Mesenchymal stem cell (in vitro differentiated cells and primary cell): ENCODE measurements around the gene WDR93.

Experiments
- DNase-seq: peaks from one replicate; pipeline ENCODE4 v3.0.0-alpha.2; 2013
- H2AFZ ChIP-seq: one replicate; pipeline ENCODE4 v1.6.1; 2013; ENCODE audit warnings: low read depth, mild to moderate bottlenecking, control low read depth, inconsistent platforms, low read length, moderate library complexity
- H2AK5ac ChIP-seq: 2 replicates; pipeline ENCODE4 v1.6.1; 2013; ENCODE audit warnings: low read length, moderate library complexity, mild to moderate bottlenecking, inconsistent platforms; ENCODE audit not compliant: severe bottlenecking
- H2BK120ac ChIP-seq: one replicate; pipeline ENCODE4 v1.6.1; 2013; ENCODE audit warnings: low read depth, mild to moderate bottlenecking, inconsistent platforms, low read length, moderate library complexity
- H2BK12ac ChIP-seq, 2 experiments: one replicate each; pipeline ENCODE4 v1.6.1; 2013; ENCODE audit warnings: inconsistent platforms in 2 of 2, low read length in 2 of 2, mild to moderate bottlenecking in 2 of 2, moderate library complexity in 2 of 2, control low read depth in 1 of 2
- H2BK15ac ChIP-seq: one replicate; pipeline ENCODE4 v1.6.1; 2013; ENCODE audit warnings: mild to moderate bottlenecking, low read depth, inconsistent platforms; ENCODE audit not compliant: poor library complexity, severe bottlenecking
- H2BK5ac ChIP-seq: 2 replicates; pipeline ENCODE4 v1.6.1; 2013; ENCODE audit warnings: low read depth, mild to moderate bottlenecking, low read length, control low read depth, inconsistent platforms; ENCODE audit not compliant: poor library complexity, severe bottlenecking
- H3K14ac ChIP-seq, 2 experiments: one replicate each; pipeline ENCODE4 v1.6.1; 2013; ENCODE audit warnings: inconsistent platforms in 2 of 2, low read length in 2 of 2, control low read depth in 1 of 2, mild to moderate bottlenecking in 1 of 2, moderate library complexity in 1 of 2
- H3K18ac ChIP-seq, 2 experiments: one replicate each; pipeline ENCODE4 v1.6.1; 2013; ENCODE audit warnings: inconsistent platforms in 2 of 2, low read length in 2 of 2, control low read depth in 1 of 2, low read depth in 1 of 2, mild to moderate bottlenecking in 1 of 2
- H3K23ac ChIP-seq, 2 experiments: one replicate each; pipeline ENCODE4 v1.6.1; 2013; ENCODE audit warnings: inconsistent platforms in 2 of 2, low read length in 2 of 2, mild to moderate bottlenecking in 2 of 2, moderate library complexity in 2 of 2, control low read depth in 1 of 2
- H3K27ac ChIP-seq: 2 replicates; pipeline ENCODE4 v1.5.1; 2013; ENCODE audit warnings: mild to moderate bottlenecking, moderate library complexity, low read length, control low read depth, inconsistent platforms; ENCODE audit not compliant: poor library complexity, severe bottlenecking
- H3K27me3 ChIP-seq, 2 experiments: 2 replicates each; pipeline versions ENCODE4 v1.6.1 to v1.7.0; 2013; ENCODE audit warnings: low read length in 2 of 2, mild to moderate bottlenecking in 2 of 2, moderate library complexity in 2 of 2, control low read depth in 1 of 2, inconsistent platforms in 1 of 2; ENCODE audit not compliant: control insufficient read depth in 1 of 2, insufficient read depth in 1 of 2
- H3K36me3 ChIP-seq, 2 experiments: 2 replicates each; pipeline versions ENCODE4 v1.6.1 to v1.7.0; 2013; ENCODE audit warnings: low read length in 2 of 2, control low read depth in 1 of 2, inconsistent platforms in 1 of 2, low read depth in 1 of 2, mild to moderate bottlenecking in 1 of 2; ENCODE audit not compliant: insufficient read depth in 2 of 2, control insufficient read depth in 1 of 2
- H3K4ac ChIP-seq, 2 experiments: one replicate each; pipeline ENCODE4 v1.6.1; 2013; ENCODE audit warnings: inconsistent platforms in 2 of 2, low read length in 2 of 2, mild to moderate bottlenecking in 2 of 2, moderate library complexity in 2 of 2, control low read depth in 1 of 2, low read depth in 1 of 2
- H3K4me1 ChIP-seq: 2 replicates; pipeline ENCODE4 v1.6.1; 2013; ENCODE audit warnings: low read depth, low read length, control low read depth; ENCODE audit not compliant: control insufficient read depth, insufficient read depth
- H3K4me2 ChIP-seq: 2 replicates; pipeline ENCODE4 v1.6.1; 2013; ENCODE audit warnings: low read length, mild to moderate bottlenecking, inconsistent platforms; ENCODE audit not compliant: poor library complexity, severe bottlenecking
- H3K4me3 ChIP-seq, 2 experiments: 2 replicates each; pipeline versions ENCODE4 v1.5.1 to v1.7.0; 2013; ENCODE audit warnings: low read length in 2 of 2, mild to moderate bottlenecking in 2 of 2, control low read depth in 1 of 2, low read depth in 1 of 2; ENCODE audit not compliant: insufficient read depth in 1 of 2
- H3K79me1 ChIP-seq: replicated peaks from 2 replicates; pipeline ENCODE4 v1.6.1; 2013; ENCODE audit warnings: mild to moderate bottlenecking, control low read depth, low read length, inconsistent platforms; ENCODE audit not compliant: poor library complexity, severe bottlenecking
- H3K9ac ChIP-seq: 2 replicates; pipeline ENCODE4 v1.7.0; 2013; ENCODE audit warnings: mild to moderate bottlenecking, low read length, moderate library complexity
- H3K9me3 ChIP-seq: 2 replicates; pipeline ENCODE4 v1.7.0; 2013; ENCODE audit warnings: mild to moderate bottlenecking, low read length; ENCODE audit not compliant: control insufficient read depth
- H4K8ac ChIP-seq: one replicate; pipeline ENCODE4 v1.6.1; 2013; ENCODE audit warnings: inconsistent platforms, mild to moderate bottlenecking, low read length, moderate library complexity
- H4K91ac ChIP-seq: one replicate; pipeline ENCODE4 v1.6.1; 2013; ENCODE audit warnings: mild to moderate bottlenecking, low read length, inconsistent platforms
- WGBS: methylation state at CpG from one replicate; pipeline ENCODE4 v1.1.7; 2013; ENCODE audit warnings: mixed read lengths; 5-methylcytosine and 5-hydroxymethylcytosine counted together

WDR93 gene

GRCh38 chr15:89666858-89667705 is 23.5 kb upstream of the WDR93 start:
- Histone ChIP-seq H3K4ac (no peak overlapping the region), H2BK120ac (no peak overlapping the region), H4K91ac (peak overlapping the region; percentile 54), H2BK15ac (peak overlapping the region; percentile 70), H3K18ac (no peak overlapping the region), H2AK5ac (no peak overlapping the region), H4K8ac (no peak overlapping the region), H3K27me3 (no peaks in the 10 kb centered on the region), H2AFZ (no peak overlapping the region), H2BK12ac (peak overlapping the region; percentile 56 to 57), H3K9ac (no peak overlapping the region), H3K4me2 (no peak overlapping the region), H3K36me3 (peaks cover 0 to 4% of the 10 kb centered on the region in 2 experiments), H3K4me1 (peaks cover 21% of the 10 kb centered on the region), H3K79me1 (no peaks in the 10 kb centered on the region), H3K23ac (no peak overlapping the region), H2BK5ac (no peak overlapping the region), H3K27ac (no peak overlapping the region), H3K9me3 (no peaks in the 10 kb centered on the region), H3K4me3 (no peak overlapping the region), H3K14ac (no peak overlapping the region)
- no peak for DNase-seq
- 83% methylated on average over 12 of the region's 13 CpGs for WGBS

- Histone ChIP-seq H2BK120ac (no peak overlapping the region), H2AK5ac (no peak overlapping the region), H3K79me1 (no peaks in the 10 kb centered on the region), H3K4me2 (no peak overlapping the region), H3K27me3 (no peaks in the 10 kb centered on the region), H2BK12ac (no peak overlapping the region), H2BK15ac (no peak overlapping the region), H3K9me3 (no peaks in the 10 kb centered on the region), H3K36me3 (peaks cover 0 to 4% of the 10 kb centered on the region in 2 experiments), H2BK5ac (no peak overlapping the region), H4K8ac (no peak overlapping the region), H3K4me1 (peaks cover 17% of the 10 kb centered on the region), H4K91ac (no peak overlapping the region), H3K27ac (no peak overlapping the region), H2AFZ (no peak overlapping the region), H3K4me3 (no peak overlapping the region), H3K18ac (no peak overlapping the region), H3K14ac (no peak overlapping the region), H3K23ac (no peak overlapping the region), H3K4ac (no peak overlapping the region), H3K9ac (no peak overlapping the region)
- no peak for DNase-seq
- WGBS: 93% methylated on average over 5 of the region's 7 CpGs
These were observed 23.0 kb upstream of the WDR93 start for GRCh38 chr15:89667706-89667960.

- Histone ChIP-seq H3K27me3 (no peaks in the 10 kb centered on the region), H3K4me2 (no peak overlapping the region), H3K79me1 (no peaks in the 10 kb centered on the region), H4K91ac (no peak overlapping the region), H2BK5ac (no peak overlapping the region), H2BK120ac (no peak overlapping the region), H3K9ac (no peak overlapping the region), H3K9me3 (no peaks in the 10 kb centered on the region), H3K4me1 (peaks cover 12% of the 10 kb centered on the region), H2BK15ac (no peak overlapping the region), H3K18ac (no peak overlapping the region), H3K23ac (no peak overlapping the region), H2AK5ac (no peak overlapping the region), H3K4me3 (no peak overlapping the region), H3K14ac (no peak overlapping the region), H4K8ac (no peak overlapping the region), H2BK12ac (no peak overlapping the region), H3K36me3 (peaks cover 0 to 4% of the 10 kb centered on the region in 2 experiments), H3K27ac (no peak overlapping the region), H3K4ac (no peak overlapping the region), H2AFZ (no peak overlapping the region)
- no peak for DNase-seq
- WGBS: 98% methylated on average over 3 of the region's 3 CpGs
These were observed 22.4 kb upstream of the WDR93 start for GRCh38 chr15:89668171-89668570.

DNA sequence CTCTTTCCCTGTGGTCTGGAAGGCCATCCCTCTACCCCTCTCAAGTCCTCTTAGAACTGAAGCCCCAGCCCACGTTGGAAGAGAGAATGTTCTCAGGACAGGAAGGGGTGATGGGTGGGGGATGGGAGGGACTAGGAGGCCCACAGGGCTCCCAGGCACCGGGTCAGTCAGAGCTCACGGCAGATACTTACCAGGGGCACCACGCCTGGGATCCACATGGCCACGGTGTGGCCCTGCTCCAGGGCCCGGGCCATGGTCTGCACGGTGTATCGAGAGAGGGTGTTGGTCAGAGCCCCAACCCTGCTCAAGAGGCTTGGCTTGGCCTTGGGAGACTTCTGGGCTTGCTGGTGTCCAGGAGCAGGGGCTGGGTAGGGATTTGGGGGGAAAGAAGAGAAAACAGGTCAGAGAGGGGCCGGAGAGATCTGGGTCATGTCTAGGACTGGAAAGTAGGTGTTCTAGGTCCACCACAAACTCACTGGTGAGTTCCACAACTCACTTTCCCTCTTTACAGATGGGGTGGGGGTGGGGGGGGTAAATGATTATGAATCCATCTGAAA is 21.2 kb upstream of the WDR93 start:
- H3K9ac ChIP-seq: no peak overlapping the region
- no peaks in the 10 kb centered on the region for H3K9me3 ChIP-seq
- H2BK12ac ChIP-seq: no peak overlapping the region
- H3K27ac ChIP-seq: no peak overlapping the region
- no peak overlapping the region for H3K14ac ChIP-seq
- WGBS: 82% methylated on average over 8 of the region's 9 CpGs
- no peak overlapping the region for H3K4ac ChIP-seq
- H2BK15ac ChIP-seq: no peak overlapping the region
- H3K23ac ChIP-seq: no peak overlapping the region
- no peak overlapping the region for H2BK120ac ChIP-seq
- H3K4me1 ChIP-seq: peaks cover 9% of the 10 kb centered on the region
- H2AFZ ChIP-seq: no peak overlapping the region
- no peaks in the 10 kb centered on the region for H3K79me1 ChIP-seq
- no peak overlapping the region for H4K91ac ChIP-seq
- no peak overlapping the region for H3K4me3 ChIP-seq
- H3K18ac ChIP-seq: no peak overlapping the region
- no peak for DNase-seq
- H3K4me2 ChIP-seq: no peak overlapping the region
- H3K36me3 ChIP-seq: peaks cover 0 to 4% of the 10 kb centered on the region in 2 experiments
- H2AK5ac ChIP-seq: no peak overlapping the region
- no peak overlapping the region for H4K8ac ChIP-seq
- no peaks in the 10 kb centered on the region for H3K27me3 ChIP-seq
- no peak overlapping the region for H2BK5ac ChIP-seq
